OCI-LY1 (cell line): ENCODE data around the gene RASGRF2.

Source experiments
- H2AFZ ChIP-seq: fragments of 200-600 bp; sonication (generic), shearing (Covaris generic); 2 replicates; pipeline ENCODE4 v1.6.0; 2014; ENCODE audit warnings: antibody characterized with exemption, mild to moderate bottlenecking, low read length
- H3F3A ChIP-seq: fragments of 200-600 bp; sonication (generic), shearing (Covaris generic); 2 replicates; pipeline ENCODE4 v1.6.0; 2014; ENCODE audit warnings: mild to moderate bottlenecking, antibody characterized with exemption, low read length, moderate library complexity; ENCODE audit not compliant: insufficient read depth
- H3K27ac ChIP-seq: fragments of 200-600 bp; sonication (generic); 2 replicates; pipeline ENCODE4 v1.5.1; 2014; ENCODE audit warnings: low read length, mixed run types, mild to moderate bottlenecking, low read depth; ENCODE audit not compliant: poor library complexity, severe bottlenecking
- H3K27me3 ChIP-seq: fragments of 200-600 bp; sonication (generic); 2 replicates; pipeline ENCODE4 v1.6.0; 2014; ENCODE audit warnings: antibody characterized with exemption, mild to moderate bottlenecking, low read length, moderate library complexity; ENCODE audit not compliant: insufficient read depth
- H3K36me3 ChIP-seq: fragments of 200-600 bp; sonication (generic); 2 replicates; pipeline ENCODE4 v1.6.1; 2014; ENCODE audit warnings: mild to moderate bottlenecking, antibody characterized with exemption, low read length, moderate library complexity, mixed read lengths; ENCODE audit not compliant: insufficient read depth
- H3K4me1 ChIP-seq: fragments of 200-600 bp; sonication (generic); 2 replicates; pipeline ENCODE4 v1.5.1; 2014; ENCODE audit warnings: mild to moderate bottlenecking, low read length, moderate library complexity; ENCODE audit not compliant: insufficient read depth, severe bottlenecking
- H3K4me2 ChIP-seq: fragments of 200-600 bp; sonication (generic), shearing (Covaris generic); 2 replicates; pipeline ENCODE4 v1.6.1; 2014; ENCODE audit warnings: low read length
- H3K4me3 ChIP-seq: fragments of 200-600 bp; sonication (generic); 2 replicates; pipeline ENCODE4 v1.5.1; 2014; ENCODE audit warnings: low read length, low read depth, mild to moderate bottlenecking, mixed read lengths; ENCODE audit not compliant: poor library complexity, severe bottlenecking
- H3K79me2 ChIP-seq: fragments of 200-600 bp; shearing (Covaris generic); 2 replicates; pipeline ENCODE4 v1.6.1; 2016; ENCODE audit warnings: mixed run types, low read length, mixed read lengths; ENCODE audit not compliant: insufficient read depth
- H3K9ac ChIP-seq: fragments of 200-600 bp; sonication (generic), shearing (Covaris generic); 2 replicates; pipeline ENCODE4 v1.6.1; 2014; ENCODE audit warnings: mild to moderate bottlenecking, low read length, mixed read lengths
- H3K9me2 ChIP-seq: fragments of 200-600 bp; sonication (generic), shearing (Covaris generic); 2 replicates; pipeline ENCODE4 v1.6.1; 2014; ENCODE audit warnings: low read depth, mild to moderate bottlenecking, low read length, mixed read lengths
- H3K9me3 ChIP-seq: fragments of 200-600 bp; shearing (Covaris generic); 2 replicates; pipeline ENCODE4 v1.6.1; 2014; ENCODE audit warnings: low read length, mixed read lengths
- H4K20me1 ChIP-seq: fragments of 200-600 bp; sonication (generic), shearing (Covaris generic); 2 replicates; pipeline ENCODE4 v1.6.0; 2016; ENCODE audit warnings: mild to moderate bottlenecking, low read length; ENCODE audit not compliant: insufficient read depth
- EZH2 ChIP-seq: fragments of 200-600 bp; sonication (generic), shearing (Covaris generic); IDR thresholded peaks from 2 replicates; pipeline ENCODE4 v1.8.0; 2017; ENCODE audit warnings: borderline replicate concordance, mixed run types, mild to moderate bottlenecking, antibody characterized with exemption, low read length, moderate library complexity, mixed read lengths
- TF ChIP-seq, protein P1 (sequence below): fragments of 200-600 bp; sonication (generic), shearing (Covaris generic); IDR thresholded peaks from 2 replicates; pipeline ENCODE4 v1.5.1; 2017; ENCODE audit warnings: mild to moderate bottlenecking, antibody characterized with exemption, low read length, moderate library complexity, mixed read lengths

Gene RASGRF2

GRCh38 chr5:81006231-81006630, 46.1 kb downstream of the RASGRF2 start:
- no peaks in the 10 kb centered on the region for H3F3A ChIP-seq
- H3K4me2 ChIP-seq = no peak overlapping the region
- no peaks in the 10 kb centered on the region for H3K79me2 ChIP-seq
- no peaks in the 10 kb centered on the region for H4K20me1 ChIP-seq
- no peak overlapping the region for H3K4me3 ChIP-seq
- no peak overlapping the region for H2AFZ ChIP-seq
- no peaks in the 10 kb centered on the region for H3K9me2 ChIP-seq
- no peaks in the 10 kb centered on the region for H3K4me1 ChIP-seq
- no peaks in the 10 kb centered on the region for H3K36me3 ChIP-seq
- H3K9ac ChIP-seq = no peak overlapping the region
- no peaks in the 10 kb centered on the region for H3K9me3 ChIP-seq
- H3K27me3 ChIP-seq = no peaks in the 10 kb centered on the region; the same call in 1 of the 2 replicates
- no peak overlapping the region for H3K27ac ChIP-seq
- TF ChIP-seq EZH2 = no peak
- TF ChIP-seq, protein P1, sequence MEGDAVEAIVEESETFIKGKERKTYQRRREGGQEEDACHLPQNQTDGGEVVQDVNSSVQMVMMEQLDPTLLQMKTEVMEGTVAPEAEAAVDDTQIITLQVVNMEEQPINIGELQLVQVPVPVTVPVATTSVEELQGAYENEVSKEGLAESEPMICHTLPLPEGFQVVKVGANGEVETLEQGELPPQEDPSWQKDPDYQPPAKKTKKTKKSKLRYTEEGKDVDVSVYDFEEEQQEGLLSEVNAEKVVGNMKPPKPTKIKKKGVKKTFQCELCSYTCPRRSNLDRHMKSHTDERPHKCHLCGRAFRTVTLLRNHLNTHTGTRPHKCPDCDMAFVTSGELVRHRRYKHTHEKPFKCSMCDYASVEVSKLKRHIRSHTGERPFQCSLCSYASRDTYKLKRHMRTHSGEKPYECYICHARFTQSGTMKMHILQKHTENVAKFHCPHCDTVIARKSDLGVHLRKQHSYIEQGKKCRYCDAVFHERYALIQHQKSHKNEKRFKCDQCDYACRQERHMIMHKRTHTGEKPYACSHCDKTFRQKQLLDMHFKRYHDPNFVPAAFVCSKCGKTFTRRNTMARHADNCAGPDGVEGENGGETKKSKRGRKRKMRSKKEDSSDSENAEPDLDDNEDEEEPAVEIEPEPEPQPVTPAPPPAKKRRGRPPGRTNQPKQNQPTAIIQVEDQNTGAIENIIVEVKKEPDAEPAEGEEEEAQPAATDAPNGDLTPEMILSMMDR = no peak

GRCh38 chr5:81006947-81007636, 46.9 kb downstream of the RASGRF2 start:
- no peaks in the 10 kb centered on the region for H3K4me1 ChIP-seq
- TF ChIP-seq EZH2 = no peak
- TF ChIP-seq, protein P1 = no peak
- H3F3A ChIP-seq = no peaks in the 10 kb centered on the region
- H4K20me1 ChIP-seq = no peaks in the 10 kb centered on the region
- H2AFZ ChIP-seq = no peak overlapping the region
- H3K36me3 ChIP-seq = no peaks in the 10 kb centered on the region
- no peaks in the 10 kb centered on the region for H3K9me2 ChIP-seq
- no peaks in the 10 kb centered on the region for H3K79me2 ChIP-seq
- H3K4me2 ChIP-seq = no peak overlapping the region
- no peak overlapping the region for H3K27ac ChIP-seq
- H3K27me3 ChIP-seq = no peaks in the 10 kb centered on the region; the same call in 1 of the 2 replicates
- no peaks in the 10 kb centered on the region for H3K9me3 ChIP-seq
- no peak overlapping the region for H3K4me3 ChIP-seq
- no peak overlapping the region for H3K9ac ChIP-seq

DNA sequence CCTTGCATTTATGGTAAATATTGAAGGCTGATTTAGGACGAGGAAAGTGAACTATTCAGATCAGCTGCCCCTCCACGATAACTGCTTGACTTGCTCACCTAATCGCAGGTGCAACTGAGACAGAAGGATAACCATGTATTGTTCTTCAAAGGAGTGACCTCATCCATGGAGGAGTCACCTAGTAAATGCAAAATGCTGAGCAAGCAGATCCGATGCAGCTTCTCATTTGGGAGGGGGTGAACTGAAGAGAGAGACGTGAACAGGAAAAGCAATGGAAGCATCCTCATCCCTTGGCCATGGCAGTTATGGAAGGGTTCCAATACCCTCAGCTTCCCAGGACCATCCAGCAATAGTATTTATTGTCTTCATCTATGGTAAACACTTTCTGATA, 47.5 kb downstream of the RASGRF2 start:
- Histone ChIP-seq H4K20me1 (no peaks in the 10 kb centered on the region), H3K4me1 (no peaks in the 10 kb centered on the region), H3K4me3 (no peak overlapping the region), H2AFZ (no peak overlapping the region), H3K9me2 (no peaks in the 10 kb centered on the region), H3K79me2 (no peaks in the 10 kb centered on the region), H3K9ac (no peak overlapping the region), H3K27me3 (no peaks in the 10 kb centered on the region; the same call in 1 of the 2 replicates), H3K27ac (no peak overlapping the region), H3K4me2 (no peak overlapping the region), H3F3A (no peaks in the 10 kb centered on the region), H3K36me3 (no peaks in the 10 kb centered on the region), H3K9me3 (no peaks in the 10 kb centered on the region)
- TF ChIP-seq EZH2 = no peak
- TF ChIP-seq, protein P1 = no peak
